GM19468 (cell line): ENCODE results near the gene UBXN7.
"Not testable (repeated sequence)": the region's sequence is repeated elsewhere in the genome, so short reads cannot be mapped to it uniquely, and the experiment has no call there.

ENCODE experiments used
- ATAC-seq: cut with Tn5 transposase; IDR thresholded peaks from one replicate; pipeline ENCODE4 v1.9.1; 2021; ENCODE audit warnings: mild to moderate bottlenecking, moderate library complexity, moderate number of reproducible peaks; ENCODE audit not compliant: unreplicated experiment; ENCODE audit errors: extremely low read depth

Gene UBXN7

GRCh38 chr3:196419386-196419785, 12.8 kb downstream of the UBXN7 start:
- no peak for ATAC-seq

GRCh38 chr3:196418601-196419000, 13.6 kb downstream of the UBXN7 start:
- no peak for ATAC-seq

GRCh38 chr3:196414469-196414868, 17.8 kb downstream of the UBXN7 start:
- ATAC-seq = no peak

GRCh38 chr3:196412704-196413103, 19.5 kb downstream of the UBXN7 start:
- ATAC-seq = no peak

- ATAC-seq = no peak
These were observed 22.8 kb downstream of the UBXN7 start for GRCh38 chr3:196409409-196409808.

- ATAC-seq = no peak
These were observed 23.5 kb downstream of the UBXN7 start for GRCh38 chr3:196408565-196409300.

GRCh38 chr3:196406811-196407470, 25.3 kb downstream of the UBXN7 start:
- no peak for ATAC-seq

GRCh38 chr3:196400331-196400730, 31.9 kb downstream of the UBXN7 start:
- no peak for ATAC-seq

GRCh38 chr3:196399485-196399945, 32.7 kb downstream of the UBXN7 start:
- ATAC-seq = no peak

GRCh38 chr3:196398782-196399181, 33.4 kb downstream of the UBXN7 start:
- no peak for ATAC-seq

GRCh38 chr3:196397941-196398340, 34.3 kb downstream of the UBXN7 start:
- ATAC-seq = no peak

- ATAC-seq = no peak
These were observed 42.1 kb downstream of the UBXN7 start for GRCh38 chr3:196390116-196390515.

- no peak for ATAC-seq
These were observed 43.3 kb downstream of the UBXN7 start for GRCh38 chr3:196388956-196389355.

- not testable (repeated sequence) for ATAC-seq
These were observed 44.3 kb downstream of the UBXN7 start for GRCh38 chr3:196387941-196388340.

GRCh38 chr3:196386797-196387196, 45.4 kb downstream of the UBXN7 start:
- not testable (repeated sequence) for ATAC-seq

GRCh38 chr3:196386034-196386433, 46.2 kb downstream of the UBXN7 start:
- not testable (repeated sequence) for ATAC-seq

- not testable (repeated sequence) for ATAC-seq
These were observed 46.8 kb downstream of the UBXN7 start for GRCh38 chr3:196385446-196385845.

GRCh38 chr3:196378146-196378841, 53.9 kb downstream of the UBXN7 start:
- no peak for ATAC-seq

GRCh38 chr3:196377321-196377720, 54.9 kb downstream of the UBXN7 start:
- ATAC-seq = no peak

- ATAC-seq = no peak
These were observed 66.5 kb downstream of the UBXN7 start for GRCh38 chr3:196365736-196366135.

- ATAC-seq = no peak
These were observed 71.6 kb downstream of the UBXN7 start for GRCh38 chr3:196360586-196360985.
